ENCODE measurements around the gene GPHA2.

DNA sequence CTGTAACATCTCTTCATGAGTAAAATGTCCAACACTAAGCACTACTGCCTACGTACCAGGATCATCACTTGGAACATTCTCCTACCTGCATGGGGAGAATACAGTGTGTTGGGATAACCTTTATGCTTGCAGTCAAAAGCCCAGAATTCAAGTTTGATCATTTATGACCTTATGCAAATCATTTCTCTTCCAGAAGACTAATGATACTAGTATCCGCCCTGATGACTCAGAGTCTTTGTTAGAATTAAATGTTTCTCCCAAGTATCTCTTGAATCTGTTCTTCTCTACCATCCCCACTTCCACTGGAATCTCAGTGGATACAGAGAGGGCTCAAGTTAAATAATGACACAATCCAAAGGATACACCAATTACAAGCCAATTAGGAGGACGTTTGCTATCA is 23.8 kb upstream of the GPHA2 start:
- TF ChIP-seq, protein P1, sequence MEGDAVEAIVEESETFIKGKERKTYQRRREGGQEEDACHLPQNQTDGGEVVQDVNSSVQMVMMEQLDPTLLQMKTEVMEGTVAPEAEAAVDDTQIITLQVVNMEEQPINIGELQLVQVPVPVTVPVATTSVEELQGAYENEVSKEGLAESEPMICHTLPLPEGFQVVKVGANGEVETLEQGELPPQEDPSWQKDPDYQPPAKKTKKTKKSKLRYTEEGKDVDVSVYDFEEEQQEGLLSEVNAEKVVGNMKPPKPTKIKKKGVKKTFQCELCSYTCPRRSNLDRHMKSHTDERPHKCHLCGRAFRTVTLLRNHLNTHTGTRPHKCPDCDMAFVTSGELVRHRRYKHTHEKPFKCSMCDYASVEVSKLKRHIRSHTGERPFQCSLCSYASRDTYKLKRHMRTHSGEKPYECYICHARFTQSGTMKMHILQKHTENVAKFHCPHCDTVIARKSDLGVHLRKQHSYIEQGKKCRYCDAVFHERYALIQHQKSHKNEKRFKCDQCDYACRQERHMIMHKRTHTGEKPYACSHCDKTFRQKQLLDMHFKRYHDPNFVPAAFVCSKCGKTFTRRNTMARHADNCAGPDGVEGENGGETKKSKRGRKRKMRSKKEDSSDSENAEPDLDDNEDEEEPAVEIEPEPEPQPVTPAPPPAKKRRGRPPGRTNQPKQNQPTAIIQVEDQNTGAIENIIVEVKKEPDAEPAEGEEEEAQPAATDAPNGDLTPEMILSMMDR (IDR thresholded peaks at IDR 0.05; ENCODE audit: low read length): no peak
- no peak for TF ChIP-seq EZH2 (optimal IDR thresholded peaks at IDR 0.05; ENCODE audit: low read depth, low read length)
